Psoas muscle (tissue), 8 donors: ENCODE results near the gene SGPP1. TPM values are rescaled to one million over a fixed set of nuclear protein-coding genes. Genes with fewer than 3 reads are reported as not detected.

Experiments
- ATAC-seq, 4 donors: fragments of 200-7000 bp; cut with Tn5 transposase; one replicate each; pipeline ENCODE4 v1.9.1; 2020; ENCODE audit warnings: moderate library complexity in 3 of 4, mild to moderate bottlenecking in 2 of 4
- DNase-seq, 2 donors: peaks; one replicate each; pipeline ENCODE4 v3.0.0-alpha.2; 2020
- H3K27ac ChIP-seq: fragments of 200-600 bp; one replicate; pipeline ENCODE4 v1.8.0; 2022
- H3K27me3 ChIP-seq, 3 donors: fragments of 200-600 bp in 1 of 3; one replicate each; pipeline versions ENCODE4 v1.6.1 to v1.8.0; 2013 to 2022; ENCODE audit warnings: low read length in 2 of 3, mild to moderate bottlenecking in 2 of 3, moderate library complexity in 1 of 3; ENCODE audit not compliant: insufficient read depth in 3 of 3
- H3K36me3 ChIP-seq, 2 donors: fragments of 200-600 bp in 1 of 2; one replicate each; pipeline versions ENCODE4 v1.6.1 to v1.8.0; 2013 to 2022; ENCODE audit warnings: low read depth in 1 of 2, mild to moderate bottlenecking in 1 of 2, moderate library complexity in 1 of 2; ENCODE audit not compliant: insufficient read depth in 1 of 2
- H3K4me1 ChIP-seq: fragments of 200-600 bp; one replicate; pipeline ENCODE4 v1.8.0; 2022
- H3K4me3 ChIP-seq: fragments of 200-600 bp; one replicate; pipeline ENCODE4 v1.8.0; 2022; ENCODE audit warnings: mild to moderate bottlenecking
- H3K9me3 ChIP-seq: fragments of 200-600 bp; one replicate; pipeline ENCODE4 v1.8.0; 2022
- WGBS, 3 donors: extraction: QIAGEN DNeasy Blood & Tissue Kit; methylation state at CpG; one replicate each; pipeline versions ENCODE4 v1.1.6 to v1.1.7; 2013; 5-methylcytosine and 5-hydroxymethylcytosine counted together
- intact Hi-C, 2 donors: fragments of 100-400 bp; cut with DNase I; formaldehyde crosslinking; loops; one replicate each; pipeline versions ENCODE4 v1.11.0 to v1.14.2; 2022
- polyA plus RNA-seq, 3 donors: library from polyadenylated mRNA; stranded (reverse); fragments of 200-250 nt; gene quantifications; one replicate each; pipeline ENCODE4 v1.2.3, GENCODE V29; 2013
- total RNA-seq, 4 donors: library from RNA; stranded (reverse); fragmentation: NEBNext Ultra II Directional in 2 of 4; extraction: Animal tissue kit (Norgen Biotek cat#: 25700) in 2 of 4; gene quantifications; one replicate each; pipeline versions ENCODE4 v1.2.1 to v1.2.4, GENCODE V29; 2021 to 2023
- TF ChIP-seq, protein P1 (sequence below): fragments of 200-600 bp; IDR thresholded peaks from one replicate; pipeline ENCODE4 v1.8.0; 2022; ENCODE audit warnings: antibody characterized with exemption
- donor health status: healthy with polysubstance abuse.
- donor health status: DM: no; HTN: no; CAD: no; lungs with moderate emphysema.
- donor health status: Bipolar disorder and iron deficiency.
- donor health status: healthy.
- donor health status: DM: yes; HTN: yes; CAD: no.
- donor health status: DM: no; HTN: no; CAD: no.
- donor health status: DM: no; HTN: no; CAD: no.
- donor health status: DM: yes; HTN: yes; CAD: no.

SGPP1 gene
- total and polyA plus RNA-seq, 7 donors, result 3.1 to 7.6 (median 4.7) TPM

DNA sequence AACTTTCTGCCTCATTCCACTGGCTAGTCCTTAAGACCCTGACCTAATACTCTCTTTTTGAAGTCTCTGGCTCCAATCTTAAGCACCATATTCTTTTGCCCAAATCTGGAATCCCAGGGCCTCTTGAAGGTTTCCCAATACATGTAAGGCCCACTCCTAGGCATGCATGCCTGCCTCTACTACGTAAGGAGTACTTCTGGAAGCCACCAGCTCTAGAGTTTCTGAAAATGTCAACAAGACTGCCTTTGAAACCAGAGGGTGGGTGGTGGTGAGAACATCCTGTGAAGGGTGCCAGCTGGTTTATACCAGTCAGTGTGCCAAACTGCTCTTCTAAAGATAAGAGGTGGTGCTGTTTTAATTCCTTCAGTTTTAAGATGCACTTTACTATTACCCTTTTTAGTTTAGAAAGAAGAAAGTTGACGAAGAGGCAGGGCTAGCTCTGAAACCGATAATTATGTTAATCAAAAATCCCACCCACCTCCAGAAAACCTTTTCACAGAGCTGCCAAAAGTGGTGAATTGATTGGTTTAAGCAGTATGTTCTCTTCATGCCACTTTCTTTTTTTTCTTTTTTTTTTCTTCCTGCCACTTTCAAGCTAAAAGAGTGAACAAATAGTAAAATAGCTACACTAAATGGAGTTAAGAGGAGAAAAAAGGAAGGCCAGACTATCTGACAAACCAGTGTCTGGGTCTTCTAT is 77.5 kb downstream of the SGPP1 start:
- 83 to 92% (median 89%) methylated on average over 3 of the region's 3 CpGs for WGBS, 3 donors
- H3K9me3 ChIP-seq, result no peaks in the 10 kb centered on the region
- H3K4me1 ChIP-seq, result no peaks in the 10 kb centered on the region
- H3K4me3 ChIP-seq, result no peak overlapping the region
- no peaks in the 10 kb centered on the region for H3K27me3 ChIP-seq
- ATAC-seq (no peak), DNase-seq (no peak)
- H3K36me3 ChIP-seq, result peaks cover 0 to 3% of the 10 kb centered on the region in 2 donors
- TF ChIP-seq, protein P1, sequence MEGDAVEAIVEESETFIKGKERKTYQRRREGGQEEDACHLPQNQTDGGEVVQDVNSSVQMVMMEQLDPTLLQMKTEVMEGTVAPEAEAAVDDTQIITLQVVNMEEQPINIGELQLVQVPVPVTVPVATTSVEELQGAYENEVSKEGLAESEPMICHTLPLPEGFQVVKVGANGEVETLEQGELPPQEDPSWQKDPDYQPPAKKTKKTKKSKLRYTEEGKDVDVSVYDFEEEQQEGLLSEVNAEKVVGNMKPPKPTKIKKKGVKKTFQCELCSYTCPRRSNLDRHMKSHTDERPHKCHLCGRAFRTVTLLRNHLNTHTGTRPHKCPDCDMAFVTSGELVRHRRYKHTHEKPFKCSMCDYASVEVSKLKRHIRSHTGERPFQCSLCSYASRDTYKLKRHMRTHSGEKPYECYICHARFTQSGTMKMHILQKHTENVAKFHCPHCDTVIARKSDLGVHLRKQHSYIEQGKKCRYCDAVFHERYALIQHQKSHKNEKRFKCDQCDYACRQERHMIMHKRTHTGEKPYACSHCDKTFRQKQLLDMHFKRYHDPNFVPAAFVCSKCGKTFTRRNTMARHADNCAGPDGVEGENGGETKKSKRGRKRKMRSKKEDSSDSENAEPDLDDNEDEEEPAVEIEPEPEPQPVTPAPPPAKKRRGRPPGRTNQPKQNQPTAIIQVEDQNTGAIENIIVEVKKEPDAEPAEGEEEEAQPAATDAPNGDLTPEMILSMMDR, result no peak
- intact Hi-C loops, result no loop called here
- H3K27ac ChIP-seq, result no peak overlapping the region

DNA sequence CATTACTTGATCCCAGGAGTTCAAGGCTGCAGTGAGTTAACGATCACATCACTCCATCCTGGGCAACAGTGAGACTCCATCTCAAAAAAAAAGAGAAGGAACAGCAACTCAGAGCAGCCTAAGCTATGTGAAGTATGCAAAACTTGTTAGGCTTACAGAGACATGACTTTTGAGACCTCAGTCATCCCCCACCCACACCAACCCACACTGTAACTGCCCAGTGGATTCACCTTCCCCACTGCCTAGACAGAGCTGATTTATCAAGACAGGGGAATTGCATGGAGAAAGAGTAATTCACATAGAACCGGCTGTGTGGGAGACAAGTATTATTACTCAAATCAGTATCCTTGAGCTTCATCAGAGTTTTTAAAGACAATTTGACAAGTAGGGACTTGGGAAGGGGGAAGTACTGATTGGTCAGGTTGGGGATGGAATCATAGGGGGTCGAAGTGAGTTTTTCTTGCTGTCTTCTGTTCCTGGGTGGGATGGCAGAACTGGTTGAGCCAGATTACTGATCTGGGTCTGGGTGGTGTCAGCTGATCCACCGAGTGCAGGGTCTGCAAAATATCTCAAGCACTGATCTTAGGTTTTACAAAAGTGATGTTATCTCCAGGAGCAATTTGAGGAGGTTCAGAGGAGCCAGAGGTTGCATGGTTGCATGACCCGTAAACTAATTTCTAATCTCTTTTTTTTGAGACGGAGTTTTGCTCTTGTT is 80.0 kb downstream of the SGPP1 start:
- Histone ChIP-seq H3K36me3 (no peaks in the 10 kb centered on the region), H3K27ac (no peak overlapping the region), H3K27me3 (no peaks in the 10 kb centered on the region), H3K4me1 (no peaks in the 10 kb centered on the region), H3K4me3 (no peak overlapping the region), H3K9me3 (no peaks in the 10 kb centered on the region)
- WGBS, 3 donors, result 83 to 87% (median 84%) methylated on average over 6 of the region's 6 CpGs
- ATAC-seq (no peak), DNase-seq (no peak)
- intact Hi-C loops, result no loop called here
- TF ChIP-seq, protein P1, result no peak

DNA sequence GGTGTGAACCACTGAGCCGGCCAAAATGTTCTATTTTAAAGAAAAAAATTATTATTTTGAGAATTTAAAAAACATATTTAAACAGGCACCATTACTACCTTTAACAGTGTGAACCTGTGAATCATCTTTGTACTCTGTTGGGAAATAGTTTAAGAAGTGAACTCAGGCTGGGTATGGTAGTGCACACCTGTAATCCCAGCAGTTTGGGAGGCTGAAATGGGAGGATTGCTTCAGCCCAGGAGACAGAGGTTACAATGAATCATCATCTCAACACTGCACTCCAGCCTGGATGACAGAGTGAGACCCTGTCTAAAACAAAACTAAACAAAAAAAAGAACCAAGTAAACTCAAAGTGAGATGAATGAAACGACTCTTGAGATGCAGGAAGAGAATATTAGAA is 83.1 kb downstream of the SGPP1 start:
- 76 to 83% (median 83%) methylated on average over 2 of the region's 2 CpGs for WGBS, 3 donors
- intact Hi-C loops, result loop anchor here (5.0 kb wide), 2 partner anchors 83 to 102 kb away; partner anchors contain the start of genes PPP2R5E (in 1 of the 2) and SGPP1 (in 1 of the 2)

DNA sequence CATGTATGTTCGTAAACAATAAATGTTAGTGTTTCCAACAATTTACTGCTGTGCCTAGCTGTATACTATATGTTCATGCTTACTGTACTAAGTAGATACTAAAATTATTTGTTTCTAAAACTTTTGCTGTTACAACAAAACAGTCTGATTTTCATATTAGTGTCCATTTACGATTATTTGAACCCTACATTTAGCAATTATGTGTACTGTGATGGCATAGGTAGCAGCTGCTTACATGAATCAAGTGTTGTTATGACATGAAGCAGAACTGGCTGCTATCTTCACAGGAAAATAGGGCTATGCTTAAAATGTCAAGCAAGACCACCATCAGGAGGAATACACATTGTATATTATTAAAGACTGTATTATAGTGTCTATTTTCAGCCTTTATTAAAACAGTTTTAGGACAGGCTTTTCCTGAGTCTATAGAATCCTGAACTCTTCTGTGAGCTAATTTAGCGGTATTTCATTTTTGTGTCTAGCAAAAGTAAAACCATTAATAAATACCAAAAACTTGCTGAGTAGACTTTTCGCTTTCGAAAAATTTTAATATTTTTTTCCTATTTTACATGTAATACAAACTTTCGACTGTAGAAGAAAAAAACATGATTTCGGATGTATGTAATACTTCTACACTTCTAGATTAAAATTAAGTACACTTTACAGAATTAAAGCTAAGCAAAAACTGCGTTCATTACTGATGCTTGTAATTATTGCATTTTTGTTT is 85.0 kb downstream of the SGPP1 start:
- Histone ChIP-seq H3K27me3 (no peaks in the 10 kb centered on the region), H3K9me3 (no peaks in the 10 kb centered on the region), H3K4me3 (peak overlapping the region; percentile 72), H3K36me3 (no peaks in the 10 kb centered on the region), H3K27ac (peak overlapping the region; percentile 95), H3K4me1 (no peaks in the 10 kb centered on the region)
- no peak for ATAC-seq
- WGBS, 3 donors, result 69 to 72% (median 70%) methylated on average over 8 of the region's 8 CpGs
- DNase-seq, result no peak
- intact Hi-C loops, result loop anchor here (5.0 kb wide), 2 partner anchors 84 to 101 kb away; partner anchors contain the start of genes PPP2R5E (in 1 of the 2) and SGPP1 (in 1 of the 2)
- TF ChIP-seq, protein P1, result no peak

More for the DNA sequence above, 83.1 kb downstream of the SGPP1 start:
- H3K27ac ChIP-seq, result no peak overlapping the region
- H3K36me3 ChIP-seq, result no peaks in the 10 kb centered on the region
- DNase-seq (no peak), ATAC-seq (no peak)
- H3K4me1 ChIP-seq, result no peaks in the 10 kb centered on the region
- H3K27me3 ChIP-seq, result no peaks in the 10 kb centered on the region
- no peaks in the 10 kb centered on the region for H3K9me3 ChIP-seq
- no peak overlapping the region for H3K4me3 ChIP-seq
- TF ChIP-seq, protein P1, result no peak
